Neuronal stem cell (in vitro differentiated cells): ENCODE results near the gene STPG3.

Source experiments
- DNase-seq: peaks from one replicate; pipeline ENCODE4 v3.0.0-alpha.2; 2013; ENCODE audit warnings: low spot score
- H2AFZ ChIP-seq: one replicate; pipeline ENCODE4 v1.6.1; 2013; ENCODE audit warnings: mild to moderate bottlenecking, low read length, inconsistent platforms
- H2AK5ac ChIP-seq: 2 replicates; pipeline ENCODE4 v1.6.1; 2013; ENCODE audit warnings: low read depth, mild to moderate bottlenecking, inconsistent platforms, low read length, moderate library complexity, mixed read lengths
- H2BK120ac ChIP-seq: 2 replicates; pipeline ENCODE4 v1.6.1; 2013; ENCODE audit warnings: low read depth, mild to moderate bottlenecking, inconsistent platforms, low read length, moderate library complexity, mixed read lengths
- H2BK12ac ChIP-seq: one replicate; pipeline ENCODE4 v1.6.1; 2013; ENCODE audit warnings: low read length, inconsistent platforms
- H2BK15ac ChIP-seq: 2 replicates; pipeline ENCODE4 v1.6.1; 2013; ENCODE audit warnings: mild to moderate bottlenecking, low read length, inconsistent platforms, mixed read lengths
- H2BK5ac ChIP-seq: one replicate; pipeline ENCODE4 v1.6.1; 2013; ENCODE audit warnings: inconsistent platforms, mild to moderate bottlenecking, low read length, moderate library complexity
- H3K14ac ChIP-seq: one replicate; pipeline ENCODE4 v1.6.1; 2013; ENCODE audit warnings: low read length, inconsistent platforms
- H3K18ac ChIP-seq: 2 replicates; pipeline ENCODE4 v1.6.1; 2013; ENCODE audit warnings: low read length, inconsistent platforms
- H3K23ac ChIP-seq: 2 replicates; pipeline ENCODE4 v1.6.1; 2013; ENCODE audit warnings: low read depth, mild to moderate bottlenecking, mixed read lengths, low read length, inconsistent platforms; ENCODE audit not compliant: poor library complexity
- H3K27ac ChIP-seq: replicated peaks from 3 replicates; pipeline ENCODE4 v1.5.1; 2013; ENCODE audit warnings: low read length, inconsistent platforms
- H3K27me3 ChIP-seq, 3 experiments: 2 replicates each; pipeline ENCODE4 v1.6.1; 2013; ENCODE audit warnings: low read length in 3 of 3, mild to moderate bottlenecking in 2 of 3, inconsistent platforms in 1 of 3, low read depth in 1 of 3, mixed read lengths in 1 of 3, moderate library complexity in 1 of 3; ENCODE audit not compliant: control insufficient read depth in 3 of 3, insufficient read depth in 3 of 3
- H3K36me3 ChIP-seq, 2 donors: replicated peaks in 1 of 2; 2 replicates each; pipeline ENCODE4 v1.6.1; 2013; ENCODE audit warnings: low read length in 2 of 2; ENCODE audit not compliant: control insufficient read depth in 2 of 2, insufficient read depth in 2 of 2
- H3K4ac ChIP-seq: 2 replicates; pipeline ENCODE4 v1.6.1; 2013; ENCODE audit warnings: inconsistent platforms, mild to moderate bottlenecking, low read length, moderate library complexity
- H3K4me1 ChIP-seq, 2 donors: 1 replicate in 1 of 2; 2 replicates in 1 of 2; pipeline ENCODE4 v1.6.1; 2013; ENCODE audit warnings: low read length in 2 of 2, low read depth in 1 of 2; ENCODE audit not compliant: control insufficient read depth in 2 of 2, insufficient read depth in 1 of 2
- H3K4me2 ChIP-seq: one replicate; pipeline ENCODE4 v1.6.1; 2013; ENCODE audit warnings: mild to moderate bottlenecking, low read length, inconsistent platforms; ENCODE audit not compliant: insufficient read depth, poor library complexity, severe bottlenecking
- H3K4me3 ChIP-seq, 2 donors: 2 replicates each; pipeline ENCODE4 v1.5.1; 2013; ENCODE audit warnings: low read length in 2 of 2, mild to moderate bottlenecking in 2 of 2, inconsistent platforms in 1 of 2, moderate library complexity in 1 of 2
- H3K79me1 ChIP-seq: one replicate; pipeline ENCODE4 v1.6.1; 2013; ENCODE audit warnings: low read depth, mild to moderate bottlenecking, inconsistent platforms, low read length, moderate library complexity
- H3K9ac ChIP-seq: one replicate; pipeline ENCODE4 v1.6.1; 2013; ENCODE audit warnings: mild to moderate bottlenecking, low read depth, low read length, inconsistent platforms; ENCODE audit not compliant: poor library complexity
- H3K9me3 ChIP-seq, 2 donors: replicated peaks in 1 of 2; 2 replicates each; pipeline versions ENCODE3 to v1.6.1; 2013; ENCODE audit warnings: low read length in 2 of 2, mild to moderate bottlenecking in 2 of 2, inconsistent platforms in 1 of 2, low read depth in 1 of 2, mixed read lengths in 1 of 2, moderate library complexity in 1 of 2; ENCODE audit not compliant: control insufficient read depth in 2 of 2, insufficient read depth in 1 of 2
- H4K8ac ChIP-seq: one replicate; pipeline ENCODE4 v1.6.1; 2013; ENCODE audit warnings: low read depth, mild to moderate bottlenecking, inconsistent platforms, low read length, moderate library complexity
- H4K91ac ChIP-seq: one replicate; pipeline ENCODE4 v1.6.1; 2013; ENCODE audit warnings: low read length, low read depth, mild to moderate bottlenecking, inconsistent platforms; ENCODE audit not compliant: poor library complexity
- WGBS, 2 donors: extraction: QIAGEN DNeasy Blood & Tissue Kit; methylation state at CpG; one replicate each; pipeline ENCODE4 v1.1.7; 2013; ENCODE audit warnings: missing lambda C conversion rate in 2 of 2, mixed read lengths in 1 of 2; ENCODE audit not compliant: insufficient read length in 2 of 2, insufficient replicate concordance in 1 of 2; ENCODE audit errors: extremely low coverage in 2 of 2; 5-methylcytosine and 5-hydroxymethylcytosine counted together

Gene STPG3

GRCh38 chr9:137234758-137235423 lies 16.2 kb upstream of the STPG3 start:
- H3K4ac ChIP-seq: peak overlapping the region; percentile 26
- no peak overlapping the region for H2BK12ac ChIP-seq
- peaks cover 0 to 5% (median 0%) of the 10 kb centered on the region in 3 experiments for H3K27me3 ChIP-seq
- peak overlapping the region; percentile 53 for H2BK5ac ChIP-seq
- no CpG with 5 or more reads among the region's 18 CpGs for WGBS, 2 donors
- H3K23ac ChIP-seq: peak overlapping the region; percentile 73
- H2AFZ ChIP-seq: no peak overlapping the region
- no peaks in the 10 kb centered on the region for H3K9me3 ChIP-seq
- no peak for DNase-seq
- peak overlapping the region; percentile 28 for H3K18ac ChIP-seq
- H3K36me3 ChIP-seq: peaks cover 0 to 5% of the 10 kb centered on the region in 2 donors
- H2AK5ac ChIP-seq: peak overlapping the region; percentile 99
- H3K79me1 ChIP-seq: peaks cover 12% of the 10 kb centered on the region
- H3K4me3 ChIP-seq: no peak overlapping the region
- no peak overlapping the region for H3K27ac ChIP-seq
- no peak overlapping the region for H4K91ac ChIP-seq
- H2BK15ac ChIP-seq: no peak overlapping the region
- peak overlapping the region; percentile 70 for H3K9ac ChIP-seq
- H3K4me1 ChIP-seq: peaks cover 15% of the 10 kb centered on the region in 2 donors
- H2BK120ac ChIP-seq: no peak overlapping the region
- no peak overlapping the region for H3K4me2 ChIP-seq
- H4K8ac ChIP-seq: peak overlapping the region; percentile 65
- H3K14ac ChIP-seq: peak overlapping the region; percentile 71

- H3K79me1 ChIP-seq: peaks cover 12% of the 10 kb centered on the region
- H4K91ac ChIP-seq: no peak overlapping the region
- no peak for DNase-seq
These were observed 15.5 kb upstream of the STPG3 start for GRCh38 chr9:137235424-137236237.

GRCh38 chr9:137236238-137236935 lies 14.7 kb upstream of the STPG3 start:
- Histone ChIP-seq H3K4ac (peak overlapping the region; percentile 66), H2BK5ac (peak overlapping the region; percentile 97), H3K27ac (no peak overlapping the region), H3K79me1 (peaks cover 12% of the 10 kb centered on the region), H3K27me3 (peaks cover 0 to 3% (median 0%) of the 10 kb centered on the region in 3 experiments), H3K9ac (peak overlapping the region; percentile 70), H2BK12ac (peak overlapping the region; percentile 73), H4K91ac (no peak overlapping the region), H3K14ac (peak overlapping the region; percentile 56), H4K8ac (no peak overlapping the region), H3K9me3 (no peaks in the 10 kb centered on the region), H3K23ac (peak overlapping the region; percentile 89), H2AK5ac (peak overlapping the region; percentile 100), H2BK15ac (peak overlapping the region; percentile 98), H3K4me3 (peak overlapping the region in 1 of 2 donors; percentile 46), H3K4me1 (peaks cover 15% of the 10 kb centered on the region in 2 donors), H2AFZ (no peak overlapping the region), H2BK120ac (no peak overlapping the region), H3K4me2 (peak overlapping the region; percentile 25), H3K36me3 (peaks cover 0 to 5% of the 10 kb centered on the region in 2 donors), H3K18ac (peak overlapping the region; percentile 95)
- no CpG with 5 or more reads among the region's 31 CpGs for WGBS, 2 donors
- peak; percentile 84 for DNase-seq

More at GRCh38 chr9:137235424-137236237, 15.5 kb upstream of the STPG3 start:
- no peak overlapping the region for H2BK120ac ChIP-seq
- H3K4me1 ChIP-seq: peaks cover 15% of the 10 kb centered on the region in 2 donors
- no peaks in the 10 kb centered on the region for H3K9me3 ChIP-seq
- peak overlapping the region; percentile 0 for H3K4me2 ChIP-seq
- H2BK15ac ChIP-seq: no peak overlapping the region
- H3K4me3 ChIP-seq: no peak overlapping the region
- H2BK12ac ChIP-seq: peak overlapping the region; percentile 58
- peak overlapping the region; percentile 89 for H3K23ac ChIP-seq
- H3K27me3 ChIP-seq: peaks cover 0 to 5% (median 0%) of the 10 kb centered on the region in 3 experiments
- peak overlapping the region; percentile 37 for H3K4ac ChIP-seq
- H3K36me3 ChIP-seq: peaks cover 0 to 5% of the 10 kb centered on the region in 2 donors
- WGBS, 2 donors: no CpG with 5 or more reads among the region's 35 CpGs
- peak overlapping the region; percentile 85 for H3K18ac ChIP-seq
- no peak overlapping the region for H3K27ac ChIP-seq
- no peak overlapping the region for H3K14ac ChIP-seq
- peak overlapping the region; percentile 99 for H2AK5ac ChIP-seq
- peak overlapping the region; percentile 53 for H2BK5ac ChIP-seq
- H4K8ac ChIP-seq: peak overlapping the region; percentile 65
- no peak overlapping the region for H2AFZ ChIP-seq
- H3K9ac ChIP-seq: peak overlapping the region; percentile 70
